Neural cell (in vitro differentiated cells): Measurements from ENCODE around the gene AGBL5. TPM values are rescaled to one million over a fixed set of nuclear protein-coding genes. Genes with fewer than 3 reads are reported as not detected.

Experiments
- H2AFZ ChIP-seq: fragments of 200-600, 300-800 bp; sonication (generic), shearing (Covaris generic); 2 replicates; pipeline ENCODE4 v1.6.0; 2014; ENCODE audit warnings: low read depth, mild to moderate bottlenecking, antibody characterized with exemption, low read length, moderate library complexity
- H3F3A ChIP-seq: fragments of 200-600 bp; shearing (Covaris generic); 2 replicates; pipeline ENCODE4 v1.6.1; 2016; ENCODE audit warnings: mild to moderate bottlenecking, moderate library complexity, mixed read lengths, antibody characterized with exemption, low read length; ENCODE audit not compliant: insufficient read depth, poor library complexity, severe bottlenecking
- H3K27ac ChIP-seq: fragments of 200-600, 300-800 bp; sonication (generic), shearing (Covaris generic); 2 replicates; pipeline ENCODE4 v1.5.1; 2014; ENCODE audit warnings: mild to moderate bottlenecking, low read length, moderate library complexity
- H3K27me3 ChIP-seq: fragments of 300-800, 200-600 bp; sonication (generic), shearing (Covaris generic); 2 replicates; pipeline ENCODE4 v1.6.0; 2014; ENCODE audit warnings: mild to moderate bottlenecking, low read depth, low read length, moderate library complexity; ENCODE audit not compliant: insufficient read depth
- H3K36me3 ChIP-seq: fragments of 300-800, 200-600 bp; sonication (generic), shearing (Covaris generic); 2 replicates; pipeline ENCODE4 v1.5.1; 2014; ENCODE audit warnings: mild to moderate bottlenecking, antibody characterized with exemption, low read length, moderate library complexity; ENCODE audit not compliant: insufficient read depth
- H3K4me2 ChIP-seq: fragments of 300-800, 200-600 bp; sonication (generic), shearing (Covaris generic); 2 replicates; pipeline ENCODE4 v1.6.0; 2014; ENCODE audit warnings: mild to moderate bottlenecking, low read length
- H3K4me3 ChIP-seq: fragments of 300-800, 200-600 bp; sonication (generic), shearing (Covaris generic); 2 replicates; pipeline ENCODE4 v1.5.1; 2014; ENCODE audit warnings: mild to moderate bottlenecking, low read length, moderate library complexity
- H3K79me2 ChIP-seq: fragments of 200-600 bp; shearing (Covaris generic); replicated peaks from 2 replicates; pipeline ENCODE4 v1.6.0; 2014; ENCODE audit warnings: mild to moderate bottlenecking, low read length, moderate library complexity; ENCODE audit not compliant: insufficient read depth
- H3K9ac ChIP-seq: fragments of 300-800, 200-600 bp; sonication (generic), shearing (Covaris generic); 2 replicates; pipeline ENCODE4 v1.6.1; 2016; ENCODE audit warnings: mild to moderate bottlenecking, low read length, mixed read lengths
- H3K9me2 ChIP-seq: fragments of 200-600 bp; shearing (Covaris generic); 2 replicates; pipeline ENCODE4 v1.6.1; 2016; ENCODE audit warnings: mild to moderate bottlenecking, low read length, mixed read lengths; ENCODE audit not compliant: insufficient read depth
- H3K9me3 ChIP-seq: fragments of 200-600, 300-800 bp; sonication (generic), shearing (Covaris generic); 2 replicates; pipeline ENCODE4 v1.6.1; 2016; ENCODE audit warnings: mild to moderate bottlenecking, mixed run types, low read length, moderate library complexity, mixed read lengths
- H4K20me1 ChIP-seq: fragments of 200-600 bp; shearing (Covaris generic); 2 replicates; pipeline ENCODE4 v1.6.1; 2016; ENCODE audit warnings: mild to moderate bottlenecking, mixed run types; ENCODE audit not compliant: insufficient read depth
- CTCF ChIP-seq: fragments of 450-650 bp; IDR thresholded peaks from 2 replicates; pipeline ENCODE4 v1.5.1; 2014; ENCODE audit warnings: antibody characterized with exemption, mild to moderate bottlenecking, moderate library complexity; ENCODE audit not compliant: poor library complexity, severe bottlenecking
- EP300 ChIP-seq: fragments of 450-650 bp; conservative IDR thresholded peaks from 2 replicates; pipeline ENCODE4 v1.6.1; 2014; ENCODE audit warnings: antibody characterized with exemption, mild to moderate bottlenecking, moderate library complexity; ENCODE audit not compliant: poor library complexity, severe bottlenecking
- EZH2 ChIP-seq: fragments of 200-600, 300-800 bp; shearing (Covaris generic), sonication (generic); IDR thresholded peaks from 2 replicates; pipeline ENCODE4 v1.6.1; 2014; ENCODE audit warnings: antibody characterized with exemption, low read length, borderline replicate concordance, mild to moderate bottlenecking; ENCODE audit not compliant: insufficient read depth, poor library complexity, severe bottlenecking
- MXI1 ChIP-seq: fragments of 450-650 bp; conservative IDR thresholded peaks from 2 replicates; pipeline ENCODE4 v1.6.1; 2014; ENCODE audit warnings: antibody characterized with exemption, mild to moderate bottlenecking; ENCODE audit not compliant: poor library complexity, severe bottlenecking
- POLR2AphosphoS5 ChIP-seq: IDR thresholded peaks from 2 replicates; pipeline ENCODE4 v1.6.1; 2012
- RAD21 ChIP-seq: fragments of 450-650 bp; conservative IDR thresholded peaks from 2 replicates; pipeline ENCODE4 v1.6.1; 2014; ENCODE audit warnings: antibody characterized with exemption, mild to moderate bottlenecking, moderate library complexity
- REST ChIP-seq: IDR thresholded peaks from 2 replicates; pipeline ENCODE4 v1.6.1; 2012; ENCODE audit warnings: borderline replicate concordance
- SMC3 ChIP-seq: fragments of 450-650 bp; conservative IDR thresholded peaks from 2 replicates; pipeline ENCODE4 v1.6.1; 2014; ENCODE audit warnings: antibody characterized with exemption, mild to moderate bottlenecking, moderate library complexity; ENCODE audit not compliant: poor library complexity
- TAF1 ChIP-seq: IDR thresholded peaks from 2 replicates; pipeline ENCODE4 v1.6.1; 2012; ENCODE audit warnings: low read depth
- polyA plus RNA-seq: library from polyadenylated mRNA; depleted of rRNA; stranded (reverse); fragments of >200 nt; gene quantifications from 2 replicates; pipeline ENCODE4 v1.2.3, GENCODE V29; 2014

The AGBL5 gene
- polyA plus RNA-seq, 1 donor from 2014 or later, result 34.3 TPM

- Histone ChIP-seq H3K36me3 (peaks cover 4% of the 10 kb centered on the region), H3K4me2 (no peak overlapping the region), H3K9ac (no peak overlapping the region), H3K79me2 (no peaks in the 10 kb centered on the region), H3K9me2 (no peaks in the 10 kb centered on the region), H3K4me3 (no peak overlapping the region), H3K27me3 (no peaks in the 10 kb centered on the region), H4K20me1 (peaks cover 6% of the 10 kb centered on the region), H3K9me3 (no peaks in the 10 kb centered on the region), H3K27ac (no peak overlapping the region), H3F3A (no peaks in the 10 kb centered on the region), H2AFZ (no peak overlapping the region)
- no peak for TF ChIP-seq EP300
- TF ChIP-seq EZH2, result no peak
- no peak for TF ChIP-seq MXI1
- no peak for TF ChIP-seq POLR2AphosphoS5
- no peak for TF ChIP-seq TAF1
- TF ChIP-seq SMC3, result no peak
- no peak for TF ChIP-seq REST
- TF ChIP-seq CTCF, result no peak
- TF ChIP-seq RAD21, result no peak
These were observed 32.0 kb upstream of the AGBL5 start for GRCh38 chr2:27019459-27019858.

- Histone ChIP-seq H4K20me1 (peaks cover 6% of the 10 kb centered on the region), H3K9ac (no peak overlapping the region), H3K9me2 (no peaks in the 10 kb centered on the region), H3K4me2 (no peak overlapping the region), H3F3A (no peaks in the 10 kb centered on the region), H3K36me3 (peaks cover 4% of the 10 kb centered on the region), H2AFZ (no peak overlapping the region), H3K4me3 (no peak overlapping the region), H3K79me2 (no peaks in the 10 kb centered on the region), H3K9me3 (no peaks in the 10 kb centered on the region), H3K27ac (no peak overlapping the region), H3K27me3 (no peaks in the 10 kb centered on the region)
- TF ChIP-seq REST, result no peak
- no peak for TF ChIP-seq RAD21
- TF ChIP-seq SMC3, result no peak
- TF ChIP-seq EP300, result no peak
- TF ChIP-seq POLR2AphosphoS5, result no peak
These were observed 31.3 kb upstream of the AGBL5 start for GRCh38 chr2:27019931-27020855.
